HuH-7.5 (cell line): Measurements from ENCODE around the gene RPP14.

ENCODE experiments used
- DNase-seq: peaks from one replicate; pipeline ENCODE4 v3.0.0; 2011; ENCODE audit warnings: low spot score

Gene RPP14

DNA sequence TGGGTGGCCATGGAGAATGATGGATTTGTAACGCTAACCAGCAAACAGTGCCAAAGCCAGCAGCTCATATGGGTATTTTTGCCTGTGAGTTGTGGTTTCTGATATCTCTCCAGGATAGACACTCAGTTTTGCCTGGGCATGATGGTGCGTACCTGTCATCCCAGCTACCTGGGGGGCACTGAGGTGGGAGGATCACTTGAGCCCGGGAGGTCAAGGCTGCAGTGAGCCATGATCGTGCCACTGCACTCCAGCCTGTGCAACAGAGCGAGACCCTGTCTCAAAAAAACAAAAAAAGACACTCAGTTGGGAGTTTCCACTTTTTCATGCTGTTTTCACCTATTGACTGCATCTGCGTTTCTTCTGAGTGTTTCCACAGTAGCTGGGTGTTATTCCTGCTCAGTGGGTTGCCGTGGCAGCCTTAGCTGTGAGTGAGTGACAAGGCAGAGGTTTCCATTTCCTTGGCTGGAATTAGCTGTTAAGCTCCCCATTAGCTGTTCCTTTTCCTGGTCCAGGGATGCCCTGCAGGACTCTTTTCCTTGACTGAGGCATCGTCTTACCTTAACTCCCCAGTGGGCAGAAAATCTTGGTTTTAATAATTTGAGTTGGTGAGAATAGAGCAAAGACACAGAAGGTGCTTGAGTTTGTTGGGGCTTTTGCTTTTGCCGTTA, 14.2 kb upstream of the RPP14 start:
- DNase-seq, result no peak

DNA sequence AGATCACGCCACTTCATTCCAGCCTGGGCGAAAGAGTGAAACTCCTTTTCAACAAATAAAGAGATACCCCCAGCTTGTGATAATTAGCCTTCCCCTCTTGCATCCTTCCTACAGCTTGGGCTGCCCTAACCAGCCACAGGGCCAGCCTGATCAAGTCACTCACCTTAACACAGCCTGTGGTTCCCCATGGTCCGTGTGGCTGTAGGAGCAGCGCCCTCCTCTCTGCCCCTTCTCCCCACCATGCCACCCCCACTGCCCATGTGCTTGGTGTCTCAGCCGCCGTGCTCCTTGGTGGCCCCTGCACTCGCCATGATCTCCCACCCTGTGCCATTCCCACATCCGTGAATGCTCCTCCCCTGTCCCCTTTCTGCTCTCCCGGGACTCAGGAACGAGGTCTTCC, 13.2 kb upstream of the RPP14 start:
- DNase-seq, result no peak

DNA sequence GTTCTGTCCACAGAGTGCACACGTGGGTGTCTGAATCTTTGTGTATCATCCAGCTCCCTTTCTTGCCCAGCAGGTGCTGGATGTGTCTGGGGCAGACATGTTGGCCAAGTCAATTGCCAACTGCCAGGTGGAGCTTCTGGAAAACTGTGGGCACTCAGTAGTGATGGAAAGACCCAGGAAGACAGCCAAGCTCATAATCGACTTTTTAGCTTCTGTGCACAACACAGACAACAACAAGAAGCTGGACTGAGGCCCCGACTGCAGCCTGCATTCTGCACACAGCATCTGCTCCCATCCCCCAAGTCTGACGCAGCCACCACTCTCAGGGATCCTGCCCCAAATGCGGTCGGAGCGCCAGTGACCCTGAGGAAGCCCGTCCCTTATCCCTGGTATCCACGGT, 12.5 kb upstream of the RPP14 start:
- DNase-seq, result no peak

DNA sequence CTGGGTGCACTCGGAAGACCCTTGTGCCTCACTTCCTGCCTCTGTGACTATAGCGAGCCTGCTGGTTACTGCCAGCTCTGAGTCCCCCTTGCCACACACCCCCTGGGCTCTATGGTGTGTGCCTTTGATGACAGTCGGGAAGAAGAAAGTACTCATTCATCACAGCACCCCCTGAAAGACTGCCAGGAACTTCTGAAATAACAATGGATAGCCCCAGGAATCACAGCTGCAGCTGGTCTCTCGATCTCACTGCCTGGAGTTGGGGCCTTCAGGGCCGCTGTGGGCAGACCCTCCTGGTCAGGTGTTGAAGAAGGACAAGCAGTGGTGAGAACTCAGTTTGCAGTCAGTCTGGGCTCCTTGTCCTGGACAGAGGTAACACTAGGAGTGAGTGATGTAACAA, 9.8 kb upstream of the RPP14 start:
- no peak for DNase-seq

DNA sequence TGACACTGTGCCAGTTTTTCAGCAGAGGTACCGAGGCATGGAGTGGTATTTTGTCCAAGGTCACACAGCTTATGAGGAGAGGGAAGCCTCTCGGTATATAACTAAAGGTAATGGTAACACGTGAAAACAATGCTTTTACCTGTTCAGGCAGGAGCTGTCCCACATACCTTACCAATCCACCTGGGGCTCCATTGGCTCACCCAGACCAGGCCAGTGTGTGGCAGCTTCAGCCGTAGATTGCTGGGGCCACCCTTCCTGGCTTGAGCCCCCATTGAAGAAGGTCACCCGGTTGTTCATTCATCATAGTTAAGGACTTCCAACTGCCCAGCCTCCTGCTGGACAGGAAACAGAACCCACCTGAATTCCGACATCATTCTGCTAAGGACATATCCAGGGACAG, 9.2 kb upstream of the RPP14 start:
- DNase-seq, result no peak

DNA sequence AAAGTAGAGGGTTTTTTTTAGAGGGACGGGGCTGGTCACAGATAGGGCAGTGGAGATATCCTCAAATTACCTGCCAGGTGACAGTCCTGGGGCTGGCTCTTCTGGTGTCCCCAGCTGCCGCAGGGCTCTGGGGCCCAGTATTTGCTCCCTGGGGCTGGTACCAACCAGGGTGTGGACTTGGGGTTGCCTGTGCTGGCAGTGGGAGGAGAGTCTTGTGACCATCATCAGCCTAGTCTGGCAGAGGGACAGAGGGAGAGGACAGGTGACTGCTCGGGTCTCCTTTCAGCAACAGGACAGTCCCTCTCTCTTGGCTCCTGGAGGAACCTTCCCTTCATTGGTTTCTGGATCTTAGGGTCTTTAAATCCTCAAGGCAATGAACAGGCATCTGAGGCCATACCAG, 7.9 kb upstream of the RPP14 start:
- no peak for DNase-seq

DNA sequence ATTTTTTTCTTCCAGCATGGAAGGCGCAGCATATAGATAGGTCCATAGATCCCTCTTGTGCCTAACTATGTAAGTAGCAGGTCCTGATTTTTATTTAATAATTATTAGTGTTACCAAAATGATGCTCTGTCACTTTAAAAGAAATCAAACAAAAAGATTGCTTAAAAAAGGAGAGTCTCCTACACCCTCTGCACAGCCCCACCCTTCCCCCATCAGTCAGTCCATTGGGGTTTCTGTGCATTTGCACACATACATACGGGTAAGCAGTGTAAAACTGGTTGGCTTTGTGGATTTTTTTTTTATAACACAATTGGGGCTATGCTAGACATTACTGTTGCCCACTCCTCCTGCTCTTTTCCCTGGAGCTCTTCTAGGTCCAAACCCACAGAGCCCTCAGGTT, 7.0 kb upstream of the RPP14 start:
- DNase-seq, result no peak

DNA sequence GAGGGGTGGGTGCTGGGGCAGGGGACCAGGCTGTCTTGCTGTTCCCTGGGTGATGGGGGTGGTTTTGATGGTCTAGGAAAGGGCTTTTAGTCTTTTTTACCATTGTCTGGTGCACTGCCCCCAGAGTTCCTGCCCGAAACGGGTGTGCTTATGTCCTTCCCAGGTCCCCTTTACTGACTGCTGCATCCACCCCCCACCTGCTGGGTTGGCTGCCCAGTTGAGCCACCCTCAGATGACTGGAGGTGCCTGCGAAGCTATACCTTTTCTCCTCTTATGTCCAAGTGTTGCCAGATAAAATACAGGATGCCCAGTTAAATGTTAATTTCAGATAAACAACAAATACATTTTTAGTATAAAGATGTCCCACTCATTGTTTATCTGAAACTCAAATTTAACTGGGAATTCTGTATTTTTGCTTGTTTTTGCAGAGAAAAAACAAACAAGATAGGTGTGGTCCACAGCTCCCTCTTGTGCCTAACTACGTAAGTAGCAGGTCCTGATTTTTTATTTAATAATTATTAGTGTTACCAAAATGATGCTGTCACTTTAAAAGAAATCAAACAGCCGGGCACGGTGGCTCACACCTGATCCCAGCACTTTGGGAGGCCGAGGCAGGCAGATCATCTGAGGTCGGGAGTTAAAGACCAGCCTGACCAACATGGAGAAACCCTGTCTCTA, 6.1 kb upstream of the RPP14 start:
- DNase-seq, result no peak

DNA sequence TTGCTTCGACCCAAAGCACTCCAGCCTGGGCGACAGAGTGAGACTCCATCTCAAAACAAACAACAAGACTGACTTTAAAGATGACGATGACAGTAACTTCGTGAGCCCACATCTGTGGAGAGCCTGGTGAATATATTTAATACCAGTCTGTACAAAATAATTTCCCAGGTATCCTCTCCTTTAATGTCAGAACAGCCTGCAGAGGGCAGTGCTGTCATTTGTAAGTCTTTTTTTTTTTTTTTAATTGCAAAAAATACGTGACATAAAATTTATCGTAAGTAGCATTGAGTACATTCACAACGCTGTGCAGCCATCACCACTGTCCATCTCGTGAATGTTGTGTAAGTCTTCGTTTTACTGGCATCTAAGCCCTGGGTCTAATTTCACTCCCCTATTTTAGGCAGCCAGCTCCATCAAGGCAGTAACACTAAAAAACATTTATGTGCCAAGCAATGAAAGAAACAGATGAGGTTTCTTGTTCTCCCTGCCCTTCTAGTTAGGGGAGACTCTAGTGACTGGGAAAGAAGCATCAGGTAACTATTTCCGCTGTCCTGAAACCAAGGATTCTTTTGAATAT, 1.7 kb downstream of the RPP14 start:
- DNase-seq, result no peak

DNA sequence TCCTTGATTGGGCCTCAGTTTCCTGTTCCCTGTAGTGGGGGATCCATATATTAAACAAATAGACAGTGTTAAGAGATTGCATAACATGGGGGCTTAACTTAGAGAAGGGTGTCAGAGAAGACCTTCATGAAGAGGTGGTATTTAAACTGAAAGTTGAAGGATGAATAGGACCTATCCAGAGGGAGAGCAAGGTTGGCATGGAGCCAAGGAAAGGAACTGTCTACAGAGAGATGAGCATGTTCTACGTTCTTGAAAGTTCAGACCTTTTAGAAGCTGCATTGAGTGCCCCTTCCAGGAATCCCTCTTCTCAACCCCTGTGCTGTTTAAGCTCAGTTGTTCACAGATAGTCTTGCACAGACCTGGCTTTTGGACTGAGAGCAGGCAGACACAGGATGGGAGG, 2.7 kb downstream of the RPP14 start:
- no peak for DNase-seq

DNA sequence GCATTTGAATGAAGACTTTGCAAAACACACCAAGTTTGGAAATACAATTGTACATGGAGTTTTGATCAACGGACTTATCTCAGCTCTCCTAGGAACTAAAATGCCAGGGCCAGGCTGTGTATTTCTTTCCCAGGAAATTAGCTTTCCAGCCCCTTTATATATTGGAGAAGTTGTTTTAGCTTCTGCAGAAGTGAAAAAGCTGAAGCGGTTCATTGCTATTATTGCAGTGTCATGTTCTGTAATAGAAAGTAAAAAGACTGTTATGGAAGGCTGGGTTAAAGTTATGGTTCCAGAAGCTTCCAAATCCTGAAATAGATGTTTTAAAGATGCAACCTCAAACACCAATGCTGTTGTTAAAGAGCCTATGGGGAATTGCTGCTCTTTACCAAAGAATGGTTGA, 11.8 kb downstream of the RPP14 start:
- DNase-seq, result no peak

DNA sequence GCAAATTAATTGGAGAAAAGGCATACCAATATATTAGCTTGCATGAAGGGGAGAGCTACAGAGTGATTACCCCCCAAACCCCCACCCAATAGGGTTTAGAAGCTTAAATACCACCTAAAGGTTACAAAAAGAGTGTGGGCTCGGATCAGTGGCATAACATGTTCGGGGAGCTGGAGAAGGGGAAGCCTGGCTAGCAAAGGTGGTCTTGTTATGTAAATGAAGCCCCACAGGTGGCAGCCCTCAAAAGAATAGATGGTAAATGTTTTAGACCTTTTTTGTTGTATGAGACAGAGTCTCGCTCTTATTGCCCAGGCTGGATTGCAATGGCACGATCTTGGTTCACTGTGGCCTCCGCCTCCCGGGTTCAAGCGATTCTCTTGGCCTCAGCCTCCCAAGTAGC, 15.7 kb downstream of the RPP14 start:
- DNase-seq, result no peak

DNA sequence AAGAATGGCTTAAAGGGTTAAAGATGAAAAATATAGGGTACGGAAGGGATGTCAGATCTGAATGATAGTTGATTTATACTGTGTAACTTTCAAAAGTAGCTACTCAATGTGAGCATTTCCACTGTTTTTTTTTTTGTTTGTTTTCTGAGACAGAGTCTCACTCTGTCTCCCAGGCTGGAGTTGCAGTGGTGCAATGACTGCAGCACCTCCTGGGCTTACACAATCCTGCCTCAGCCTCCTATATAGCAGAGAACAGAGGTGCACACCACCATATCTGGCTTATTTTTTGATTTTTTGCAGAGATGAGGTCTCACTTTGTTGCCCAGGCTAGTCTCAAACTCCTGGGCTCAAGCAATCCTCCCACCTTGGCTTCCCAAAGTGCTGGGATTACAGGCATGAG, 16.7 kb downstream of the RPP14 start:
- DNase-seq, result no peak

DNA sequence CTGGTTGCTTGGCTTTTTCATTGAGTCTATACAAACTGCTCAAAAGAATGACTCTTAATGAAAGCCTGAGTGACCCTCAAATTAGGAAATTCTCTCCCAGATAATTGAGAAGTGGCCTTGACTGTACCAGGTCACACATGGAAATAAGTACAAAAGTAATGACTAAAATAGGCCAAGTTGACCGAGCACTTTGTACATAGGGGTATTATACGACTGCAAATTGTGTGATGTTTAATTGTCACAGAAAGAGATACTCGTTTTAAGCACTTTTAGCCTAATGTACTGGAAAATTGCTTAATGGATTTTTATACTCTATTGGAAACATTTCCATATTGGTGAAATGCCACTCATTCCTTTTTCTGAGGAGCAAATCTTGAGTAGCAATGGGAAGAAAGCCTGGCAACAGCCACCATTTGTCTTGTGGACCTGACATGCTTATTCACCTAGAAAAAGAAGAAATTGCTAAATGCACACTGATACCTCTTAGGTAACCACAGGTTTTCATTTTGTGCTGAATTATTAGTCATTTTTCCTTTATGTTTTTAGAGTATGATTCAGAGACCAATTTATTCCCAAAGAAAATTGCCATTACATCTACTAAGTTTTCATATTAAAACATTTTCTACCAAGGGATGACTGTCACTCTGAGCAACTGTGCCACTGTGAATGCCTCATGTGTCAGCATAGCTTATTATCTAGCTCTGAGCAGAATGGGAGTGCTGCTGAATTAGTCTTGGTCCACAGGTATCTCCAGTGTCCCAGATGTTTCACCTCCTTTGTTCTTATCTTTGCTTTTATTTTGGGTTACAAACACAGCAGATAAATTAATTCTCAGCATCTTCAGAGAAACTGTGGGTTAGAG, 17.7 kb downstream of the RPP14 start:
- no peak for DNase-seq

DNA sequence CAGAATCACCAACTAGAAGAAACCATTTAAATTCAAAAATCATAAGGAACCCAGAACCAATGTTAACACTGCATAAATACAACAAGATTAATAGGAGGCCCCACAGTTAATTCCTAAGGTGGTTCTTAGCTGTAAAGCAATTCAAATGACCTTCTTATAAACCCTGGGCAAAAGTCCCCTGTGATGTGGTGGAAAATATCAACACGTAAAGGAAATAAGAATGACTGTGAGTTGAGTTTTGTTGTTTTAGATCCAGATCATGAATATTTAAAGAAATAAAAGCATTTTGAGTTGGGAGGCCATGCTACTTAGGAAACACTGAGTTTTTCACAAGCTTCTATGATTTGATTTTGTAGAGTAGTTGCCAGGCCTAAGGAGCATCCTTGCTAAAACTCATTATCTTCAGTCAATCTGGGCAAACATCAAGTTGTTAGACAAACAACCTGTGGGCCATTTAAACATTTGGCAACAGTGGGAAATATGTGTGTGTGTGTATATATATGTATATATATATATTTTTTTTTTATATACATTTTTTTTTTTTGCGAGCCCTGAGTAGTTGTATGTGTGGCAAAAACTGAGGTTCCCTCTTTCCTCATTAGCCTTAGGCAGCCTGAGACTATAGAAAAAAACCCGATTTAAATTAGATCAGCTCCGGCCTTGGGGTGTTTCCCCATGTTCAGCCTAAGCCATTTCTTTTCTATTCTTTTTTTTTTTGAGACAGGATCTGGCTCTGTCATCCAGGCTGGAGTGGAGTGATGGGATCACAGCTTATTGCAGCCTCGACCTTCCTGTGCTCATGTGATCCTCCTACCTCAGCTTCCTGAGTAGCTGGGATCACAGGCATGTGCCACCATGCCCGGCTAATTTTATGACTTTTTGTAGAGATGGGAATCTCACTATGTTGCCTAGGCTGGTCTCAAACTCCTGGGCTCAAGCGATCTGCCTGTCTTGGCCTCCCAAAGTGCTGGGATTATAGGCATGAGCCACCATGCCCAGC, 18.6 kb downstream of the RPP14 start:
- DNase-seq, result no peak

DNA sequence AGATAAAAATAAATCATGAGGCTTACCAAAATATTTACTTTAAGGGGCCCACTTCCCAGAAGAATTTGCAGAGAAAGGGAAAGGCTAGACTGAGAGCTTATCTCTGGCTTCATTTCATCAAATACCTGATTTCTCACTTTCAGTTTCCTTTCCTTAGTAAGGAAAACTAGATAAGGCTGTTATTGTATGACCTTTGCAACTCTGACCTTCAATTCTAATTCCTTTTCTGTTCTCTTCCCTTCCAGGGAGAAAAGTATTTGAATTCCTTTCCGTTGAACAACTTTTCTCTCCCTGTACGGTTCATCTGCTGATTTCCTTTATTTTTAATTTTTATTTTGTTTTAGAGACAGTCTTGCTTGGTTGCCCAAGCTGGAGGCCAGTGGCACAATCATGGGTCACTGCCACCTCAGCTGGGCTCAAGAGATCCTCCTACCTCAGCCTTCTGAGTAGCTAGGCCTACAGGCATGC, 19.5 kb downstream of the RPP14 start:
- DNase-seq, result no peak

DNA sequence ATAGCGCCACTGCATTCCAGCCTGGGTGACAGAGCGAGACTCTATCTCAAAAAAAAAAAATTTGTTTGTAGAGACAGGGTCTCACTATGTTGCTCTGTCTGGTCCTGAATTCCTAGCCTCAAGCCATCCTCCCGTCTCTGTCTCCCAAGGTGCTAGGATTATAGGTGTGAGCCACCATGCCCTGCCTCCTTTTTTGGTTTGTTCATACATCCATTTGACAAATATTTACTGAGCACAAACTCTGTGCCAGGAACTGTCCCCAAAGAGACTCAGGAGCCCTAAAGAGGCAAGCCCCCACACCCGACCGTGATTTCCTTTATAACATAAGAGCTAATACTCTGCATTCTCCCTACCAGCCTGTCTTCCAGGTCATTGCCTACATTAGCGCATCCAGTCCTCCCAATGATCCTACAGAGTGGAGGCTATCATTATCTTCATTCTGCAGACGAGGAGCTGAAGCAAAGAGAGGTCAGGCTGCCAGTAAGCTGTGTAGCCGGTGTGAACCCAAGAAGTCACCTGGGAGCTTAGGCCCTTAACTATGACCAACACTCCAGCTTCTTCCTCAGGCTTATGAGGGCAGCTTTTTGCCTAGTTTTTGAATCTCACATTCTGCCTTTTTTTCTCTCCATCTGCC, 20.3 kb downstream of the RPP14 start:
- DNase-seq, result no peak

DNA sequence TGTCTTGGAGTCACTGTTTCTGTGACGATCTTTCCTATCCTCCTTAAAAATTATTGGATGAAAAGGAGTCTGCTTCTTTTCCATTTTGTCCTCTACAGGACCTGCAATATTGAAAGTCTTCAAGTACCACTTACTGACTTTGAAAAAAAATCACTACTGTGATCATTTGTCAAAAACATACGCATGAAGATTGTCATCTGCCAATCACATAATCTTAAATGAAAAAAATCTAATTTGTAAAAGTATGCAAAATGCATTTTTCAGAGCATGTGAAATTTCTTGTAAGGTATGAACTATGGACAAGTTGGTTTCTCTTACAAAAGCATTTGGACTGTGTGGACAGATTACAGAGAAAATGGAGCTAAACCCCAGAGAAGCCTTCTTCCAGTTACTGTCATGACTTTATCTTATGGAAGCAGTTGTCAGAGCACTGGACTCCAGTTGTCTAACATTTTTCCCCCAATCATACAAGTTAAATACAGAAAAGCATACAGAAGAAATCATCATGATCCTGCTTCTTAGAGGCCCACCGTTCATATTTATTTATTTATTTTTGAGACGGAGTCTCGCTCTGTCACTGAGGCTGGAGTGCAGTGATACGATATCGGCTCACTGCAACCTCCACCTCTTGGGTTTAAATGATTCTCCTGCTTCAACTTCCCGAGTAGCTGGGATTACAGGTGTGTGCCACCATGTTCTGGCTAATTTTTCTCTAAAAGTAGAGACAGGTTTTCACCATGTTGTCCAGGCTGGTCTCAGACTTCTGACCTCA, 23.3 kb downstream of the RPP14 start:
- no peak for DNase-seq

DNA sequence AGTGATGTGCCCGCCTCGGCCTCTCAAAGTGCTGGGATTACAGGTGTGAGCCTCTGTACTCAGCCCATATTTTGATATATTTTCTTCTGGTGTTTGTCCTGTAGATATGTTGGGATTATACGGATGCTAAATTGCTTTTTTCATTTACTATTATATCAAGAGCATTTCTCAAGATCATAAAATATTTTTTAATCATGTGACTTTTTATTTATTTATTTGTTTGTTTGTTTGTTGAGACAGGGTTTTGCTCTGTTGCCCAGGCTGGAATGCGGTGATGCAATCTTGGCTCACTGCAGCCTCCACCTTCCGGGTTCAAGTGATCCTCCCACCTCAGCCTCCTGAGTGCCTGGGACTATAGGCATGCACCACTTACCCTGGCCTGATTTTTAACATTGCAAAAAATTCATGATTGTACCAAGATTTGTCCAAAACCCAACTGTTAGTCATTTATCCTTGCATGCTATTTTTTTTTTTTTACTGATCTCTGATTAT, 23.9 kb downstream of the RPP14 start:
- no peak for DNase-seq

DNA sequence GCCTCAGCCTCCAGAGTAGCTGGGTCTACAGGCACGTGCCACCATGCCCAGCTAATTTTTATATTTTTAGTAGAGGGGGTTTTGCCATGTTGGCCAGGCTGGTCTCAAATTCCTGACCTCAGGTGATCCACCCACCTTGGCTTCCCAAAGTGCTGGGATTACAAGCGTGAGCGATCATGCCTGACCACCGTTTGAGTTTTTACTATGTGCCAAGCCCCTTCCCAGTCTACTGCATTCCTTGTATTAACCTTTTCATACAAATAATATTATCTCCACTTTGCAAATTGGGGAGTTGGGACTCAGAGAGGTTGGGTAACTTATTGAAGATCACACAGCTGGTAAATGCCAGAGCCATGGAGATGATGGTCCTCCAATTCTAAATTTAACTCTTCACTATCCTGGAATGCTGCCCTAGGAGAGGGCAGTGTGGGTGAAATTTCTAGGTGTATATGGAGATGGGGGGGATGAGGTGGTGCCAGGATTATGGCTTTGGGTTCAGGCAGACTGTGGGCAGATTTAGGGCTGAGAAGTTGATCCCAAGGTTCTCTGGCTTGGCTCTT, 25.6 kb downstream of the RPP14 start:
- no peak for DNase-seq
